Measurements from ENCODE around the gene VPS36. TPM values are rescaled to one million over a fixed set of nuclear protein-coding genes. Genes with fewer than 3 reads are reported as not detected.

VPS36 gene
- polyA plus RNA-seq: 59.0 and 61.1 TPM in 2 replicates

GRCh38 chr13:52450012-52450792 lies at the start of gene VPS36:
VPS36 (minus strand) TSS chr13:52450634; CDS start chr13:52450594, 40 bp downstream.

GRCh38 chr13:52454820-52455676 lies 4.6 kb upstream of the VPS36 start, which contains the start of gene CKAP2:
CKAP2 (plus strand) TSS chr13:52455478; CDS start chr13:52455557, 79 bp downstream.

GRCh38 chr13:52405767-52406494 lies 44.5 kb downstream of the VPS36 start, which contains the start of gene THSD1:
THSD1 (minus strand) TSS chr13:52406172; CDS start chr13:52402600, 3,572 bp downstream.

Other genes with a start within 250 kb of the VPS36 start
- 0.16 and 0.43 TPM in 2 replicates for gene THSD1, start 44.5 kb downstream of the VPS36 start, polyA plus RNA-seq
- 38.4 and 43.4 TPM in 2 replicates for gene CKAP2, start 4.8 kb upstream of the VPS36 start, polyA plus RNA-seq
- gene HNRNPA1L2, start 191.8 kb upstream of the VPS36 start, polyA plus RNA-seq: 1.5 and 1.9 TPM in 2 replicates
- 67.9 and 78.4 TPM in 2 replicates for gene SUGT1, start 202.2 kb upstream of the VPS36 start, polyA plus RNA-seq

Measured in Purkinje cell (primary cell).